ENCODE measurements around the gene DCST1. TPM values are rescaled to one million over a fixed set of nuclear protein-coding genes. Genes with fewer than 3 reads are reported as not detected.
A peak's percentile ranks its signal among the peaks of the same experiment; 100 is the strongest.
"Not testable (repeated sequence)": the region's sequence is repeated elsewhere in the genome, so short reads cannot be mapped to it uniquely, and the experiment has no call there.

DCST1 gene
- polyA plus RNA-seq (ENCODE audit: insufficient read length in 3 of 3): under 1 TPM; 0.12 to 0.61 (median 0.32) TPM
- long read RNA-seq, donor 1: 0 reads
- long read RNA-seq, donor 2: 0 reads
- long read RNA-seq, donor 3: 0 reads
- long read RNA-seq, donor 4: 0 reads
- long read RNA-seq, donor 5: 0 reads
- long read RNA-seq, donor 6: 0 reads
- long read RNA-seq, donor 7: 0 reads
- long read RNA-seq, donor 8: 0 reads
- long read RNA-seq, donor 9: 0 reads
- long read RNA-seq, donor 10: 0 reads
- long read RNA-seq, donor 11: 0 reads
- long read RNA-seq, donor 12: 0 reads
- long read RNA-seq, donor 13: 0 reads
- long read RNA-seq, donor 14: 0 reads
- long read RNA-seq, donor 15: 0 reads
- long read RNA-seq, donor 16: 0 reads

GRCh38 chr1:155033524-155033923, at the start of gene DCST1, which contains the start of gene DCST2:
TSS of gene DCST1 (plus strand) at chr1:155033824. CDS start at chr1:155034037, 213 bp downstream.
TSS of gene DCST2 (minus strand) at chr1:155033781. CDS start at chr1:155033701, 80 bp downstream.
- no peak for DNase-seq (ENCODE audit: extremely low read depth in 1 of 11, low read depth in 9 of 11, low spot score in 4 of 11)

- DNase-seq (ENCODE audit: extremely low read depth in 1 of 11, low read depth in 9 of 11, low spot score in 4 of 11): not testable (repeated sequence)
Measured at GRCh38 chr1:154986736-154987135, 46.9 kb upstream of the DCST1 start.

- no peak for DNase-seq (ENCODE audit: extremely low read depth in 1 of 11, low read depth in 9 of 11, low spot score in 4 of 11)
Measured at GRCh38 chr1:154987326-154987725, 46.3 kb upstream of the DCST1 start.

- no peak for DNase-seq (ENCODE audit: extremely low read depth in 1 of 11, low read depth in 9 of 11, low spot score in 4 of 11)
Measured at GRCh38 chr1:154988058-154988954, 45.3 kb upstream of the DCST1 start.

- no peak for DNase-seq (ENCODE audit: extremely low read depth in 1 of 11, low read depth in 9 of 11, low spot score in 4 of 11)
Measured at GRCh38 chr1:154989195-154989860, 44.3 kb upstream of the DCST1 start.

- no peak for DNase-seq (ENCODE audit: extremely low read depth in 1 of 11, low read depth in 9 of 11, low spot score in 4 of 11)
Measured at GRCh38 chr1:154990276-154990675, 43.3 kb upstream of the DCST1 start.

- no peak for DNase-seq (ENCODE audit: extremely low read depth in 1 of 11, low read depth in 9 of 11, low spot score in 4 of 11)
Measured at GRCh38 chr1:154992721-154993571, 40.7 kb upstream of the DCST1 start.

- DNase-seq (ENCODE audit: extremely low read depth in 1 of 11, low read depth in 9 of 11, low spot score in 4 of 11): no peak
Measured at GRCh38 chr1:154993572-154994268, 39.9 kb upstream of the DCST1 start, which contains the start of gene LENEP. TSS of gene LENEP (plus strand) at chr1:154993586. CDS start at chr1:154993608, 22 bp downstream.

- DNase-seq (ENCODE audit: extremely low read depth in 1 of 11, low read depth in 9 of 11, low spot score in 4 of 11): no peak
Measured at GRCh38 chr1:154994269-154994587, 39.4 kb upstream of the DCST1 start.

GRCh38 chr1:154994591-154994990, 39.0 kb upstream of the DCST1 start:
- no peak for DNase-seq (ENCODE audit: extremely low read depth in 1 of 11, low read depth in 9 of 11, low spot score in 4 of 11)

- DNase-seq (ENCODE audit: extremely low read depth in 1 of 11, low read depth in 9 of 11, low spot score in 4 of 11): not testable (repeated sequence)
Measured at GRCh38 chr1:154995301-154995983, 38.2 kb upstream of the DCST1 start.

GRCh38 chr1:154996966-154997701, 36.5 kb upstream of the DCST1 start:
- no peak for DNase-seq (ENCODE audit: extremely low read depth in 1 of 11, low read depth in 9 of 11, low spot score in 4 of 11)

- no peak for DNase-seq (ENCODE audit: extremely low read depth in 1 of 11, low read depth in 9 of 11, low spot score in 4 of 11)
Measured at GRCh38 chr1:154998201-154998780, 35.3 kb upstream of the DCST1 start.

GRCh38 chr1:154998818-154999570, 34.6 kb upstream of the DCST1 start:
- DNase-seq (ENCODE audit: extremely low read depth in 1 of 11, low read depth in 9 of 11, low spot score in 4 of 11): peak in 2 of 11 donors; percentile 57 to 68

GRCh38 chr1:154999571-155000410, 33.8 kb upstream of the DCST1 start:
- DNase-seq (ENCODE audit: extremely low read depth in 1 of 11, low read depth in 9 of 11, low spot score in 4 of 11): peak in 1 of 11 donors; percentile 29
